SK-N-SH (cell line): ENCODE measurements around the gene CTBP1.

Experiments
- EZH2phosphoT487 ChIP-seq: fragments of 200-600 bp; sonication (generic); IDR thresholded peaks from 2 replicates; pipeline ENCODE4 v1.6.1; 2017; ENCODE audit warnings: low read depth, mixed run types, mild to moderate bottlenecking, antibody characterized with exemption, moderate library complexity, borderline replicate concordance
- GABPA ChIP-seq: IDR thresholded peaks from 2 replicates; pipeline ENCODE4 v1.4.0; 2012; ENCODE audit warnings: low read depth, mild to moderate bottlenecking
- POLR2AphosphoS5 ChIP-seq: IDR thresholded peaks from 2 replicates; pipeline ENCODE4 v1.6.1; 2012; ENCODE audit warnings: low read depth, low read length
- RXRA ChIP-seq: IDR thresholded peaks from 2 replicates; pipeline ENCODE4 v1.4.0; 2012; ENCODE audit warnings: low read depth, mild to moderate bottlenecking, borderline replicate concordance
- TAF1 ChIP-seq: IDR thresholded peaks from 2 replicates; pipeline ENCODE4 v1.6.1; 2012; ENCODE audit warnings: low read depth, mild to moderate bottlenecking, low read length, moderate library complexity, borderline replicate concordance
- TF ChIP-seq, protein P1 (sequence below): fragments of 200-600 bp; sonication (generic); IDR thresholded peaks from 2 replicates; pipeline ENCODE4 v1.6.1; 2017; ENCODE audit warnings: antibody characterized with exemption, mild to moderate bottlenecking, moderate library complexity
- TF ChIP-seq, protein P2 (sequence below): IDR thresholded peaks from 2 replicates; pipeline ENCODE4 v1.6.1; 2012; ENCODE audit warnings: mild to moderate bottlenecking, low read depth, low read length, moderate library complexity
- TF ChIP-seq, protein P3 (sequence below): fragments of 150-350 bp; IDR thresholded peaks from 2 replicates; pipeline ENCODE4 v1.6.1; 2016; ENCODE audit warnings: mild to moderate bottlenecking, low read depth, low read length

DNA sequence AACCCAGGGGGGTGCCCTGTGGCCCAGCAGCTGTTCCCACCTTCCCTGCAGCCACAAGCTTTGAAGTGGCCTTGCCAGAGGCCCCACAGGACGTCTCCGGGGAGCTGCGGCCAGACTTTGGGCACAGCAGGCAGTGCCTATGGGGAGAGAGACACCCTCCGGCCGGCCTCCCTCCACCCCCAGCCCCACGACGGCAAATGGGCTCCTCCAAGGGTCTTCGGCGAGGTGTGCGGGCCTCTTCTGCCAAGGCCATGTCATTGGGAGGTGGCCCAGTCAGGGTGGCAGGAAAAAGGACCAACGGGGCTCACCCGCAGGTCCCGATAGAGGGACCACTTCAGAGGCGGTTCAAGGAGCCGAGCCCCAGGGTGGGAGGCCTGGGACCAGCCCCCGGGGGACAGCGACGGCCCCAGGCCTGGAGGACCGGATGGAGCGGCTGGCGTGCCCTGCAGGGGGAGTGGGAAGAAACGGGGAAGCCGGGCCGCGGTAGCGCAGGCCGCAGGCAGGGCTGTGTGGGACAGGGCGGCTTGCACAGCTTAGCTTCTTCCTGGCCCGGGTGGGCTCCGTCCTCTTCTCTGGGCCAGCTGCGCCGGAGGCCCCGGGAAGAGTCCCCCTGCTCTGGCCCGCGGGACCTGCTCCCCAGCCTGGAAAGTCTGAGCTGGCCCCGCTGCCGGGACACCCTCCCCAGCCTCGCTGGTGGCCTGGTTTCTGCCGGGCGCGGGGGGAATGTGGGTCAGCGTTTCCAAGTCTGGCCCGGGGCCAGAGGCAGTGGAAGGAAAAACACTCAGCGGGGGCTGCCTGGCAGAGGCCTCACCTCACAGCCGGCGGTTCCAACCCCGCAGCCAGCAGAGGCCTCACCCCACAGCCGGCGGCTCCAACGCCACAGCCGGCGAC lies 54.7 kb downstream of the CTBP1 start:
- TF ChIP-seq, protein P1, sequence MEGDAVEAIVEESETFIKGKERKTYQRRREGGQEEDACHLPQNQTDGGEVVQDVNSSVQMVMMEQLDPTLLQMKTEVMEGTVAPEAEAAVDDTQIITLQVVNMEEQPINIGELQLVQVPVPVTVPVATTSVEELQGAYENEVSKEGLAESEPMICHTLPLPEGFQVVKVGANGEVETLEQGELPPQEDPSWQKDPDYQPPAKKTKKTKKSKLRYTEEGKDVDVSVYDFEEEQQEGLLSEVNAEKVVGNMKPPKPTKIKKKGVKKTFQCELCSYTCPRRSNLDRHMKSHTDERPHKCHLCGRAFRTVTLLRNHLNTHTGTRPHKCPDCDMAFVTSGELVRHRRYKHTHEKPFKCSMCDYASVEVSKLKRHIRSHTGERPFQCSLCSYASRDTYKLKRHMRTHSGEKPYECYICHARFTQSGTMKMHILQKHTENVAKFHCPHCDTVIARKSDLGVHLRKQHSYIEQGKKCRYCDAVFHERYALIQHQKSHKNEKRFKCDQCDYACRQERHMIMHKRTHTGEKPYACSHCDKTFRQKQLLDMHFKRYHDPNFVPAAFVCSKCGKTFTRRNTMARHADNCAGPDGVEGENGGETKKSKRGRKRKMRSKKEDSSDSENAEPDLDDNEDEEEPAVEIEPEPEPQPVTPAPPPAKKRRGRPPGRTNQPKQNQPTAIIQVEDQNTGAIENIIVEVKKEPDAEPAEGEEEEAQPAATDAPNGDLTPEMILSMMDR: no peak
- TF ChIP-seq EZH2phosphoT487 (no peak), POLR2AphosphoS5 (no peak), GABPA (no peak), RXRA (0 out of 2 replicates have a peak, but pooled peaks have one; percentile 27), TAF1 (0 out of 2 replicates have a peak, but pooled peaks have one; percentile 8)
- TF ChIP-seq, protein P2, sequence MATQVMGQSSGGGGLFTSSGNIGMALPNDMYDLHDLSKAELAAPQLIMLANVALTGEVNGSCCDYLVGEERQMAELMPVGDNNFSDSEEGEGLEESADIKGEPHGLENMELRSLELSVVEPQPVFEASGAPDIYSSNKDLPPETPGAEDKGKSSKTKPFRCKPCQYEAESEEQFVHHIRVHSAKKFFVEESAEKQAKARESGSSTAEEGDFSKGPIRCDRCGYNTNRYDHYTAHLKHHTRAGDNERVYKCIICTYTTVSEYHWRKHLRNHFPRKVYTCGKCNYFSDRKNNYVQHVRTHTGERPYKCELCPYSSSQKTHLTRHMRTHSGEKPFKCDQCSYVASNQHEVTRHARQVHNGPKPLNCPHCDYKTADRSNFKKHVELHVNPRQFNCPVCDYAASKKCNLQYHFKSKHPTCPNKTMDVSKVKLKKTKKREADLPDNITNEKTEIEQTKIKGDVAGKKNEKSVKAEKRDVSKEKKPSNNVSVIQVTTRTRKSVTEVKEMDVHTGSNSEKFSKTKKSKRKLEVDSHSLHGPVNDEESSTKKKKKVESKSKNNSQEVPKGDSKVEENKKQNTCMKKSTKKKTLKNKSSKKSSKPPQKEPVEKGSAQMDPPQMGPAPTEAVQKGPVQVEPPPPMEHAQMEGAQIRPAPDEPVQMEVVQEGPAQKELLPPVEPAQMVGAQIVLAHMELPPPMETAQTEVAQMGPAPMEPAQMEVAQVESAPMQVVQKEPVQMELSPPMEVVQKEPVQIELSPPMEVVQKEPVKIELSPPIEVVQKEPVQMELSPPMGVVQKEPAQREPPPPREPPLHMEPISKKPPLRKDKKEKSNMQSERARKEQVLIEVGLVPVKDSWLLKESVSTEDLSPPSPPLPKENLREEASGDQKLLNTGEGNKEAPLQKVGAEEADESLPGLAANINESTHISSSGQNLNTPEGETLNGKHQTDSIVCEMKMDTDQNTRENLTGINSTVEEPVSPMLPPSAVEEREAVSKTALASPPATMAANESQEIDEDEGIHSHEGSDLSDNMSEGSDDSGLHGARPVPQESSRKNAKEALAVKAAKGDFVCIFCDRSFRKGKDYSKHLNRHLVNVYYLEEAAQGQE: no peak
- TF ChIP-seq, protein P3, sequence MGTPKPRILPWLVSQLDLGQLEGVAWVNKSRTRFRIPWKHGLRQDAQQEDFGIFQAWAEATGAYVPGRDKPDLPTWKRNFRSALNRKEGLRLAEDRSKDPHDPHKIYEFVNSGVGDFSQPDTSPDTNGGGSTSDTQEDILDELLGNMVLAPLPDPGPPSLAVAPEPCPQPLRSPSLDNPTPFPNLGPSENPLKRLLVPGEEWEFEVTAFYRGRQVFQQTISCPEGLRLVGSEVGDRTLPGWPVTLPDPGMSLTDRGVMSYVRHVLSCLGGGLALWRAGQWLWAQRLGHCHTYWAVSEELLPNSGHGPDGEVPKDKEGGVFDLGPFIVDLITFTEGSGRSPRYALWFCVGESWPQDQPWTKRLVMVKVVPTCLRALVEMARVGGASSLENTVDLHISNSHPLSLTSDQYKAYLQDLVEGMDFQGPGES: no peak
